Neural cell (in vitro differentiated cells): ENCODE results near the gene FSHR. TPM values are rescaled to one million over a fixed set of nuclear protein-coding genes. Genes with fewer than 3 reads are reported as not detected.

Experiments
- H2AFZ ChIP-seq: fragments of 200-600, 300-800 bp; sonication (generic), shearing (Covaris generic); 2 replicates; pipeline ENCODE4 v1.6.0; 2014; ENCODE audit warnings: low read depth, mild to moderate bottlenecking, antibody characterized with exemption, low read length, moderate library complexity
- H3F3A ChIP-seq: fragments of 200-600 bp; shearing (Covaris generic); 2 replicates; pipeline ENCODE4 v1.6.1; 2016; ENCODE audit warnings: mild to moderate bottlenecking, moderate library complexity, mixed read lengths, antibody characterized with exemption, low read length; ENCODE audit not compliant: insufficient read depth, poor library complexity, severe bottlenecking
- H3K27ac ChIP-seq: fragments of 200-600, 300-800 bp; sonication (generic), shearing (Covaris generic); 2 replicates; pipeline ENCODE4 v1.5.1; 2014; ENCODE audit warnings: mild to moderate bottlenecking, low read length, moderate library complexity
- H3K27me3 ChIP-seq: fragments of 300-800, 200-600 bp; sonication (generic), shearing (Covaris generic); 2 replicates; pipeline ENCODE4 v1.6.0; 2014; ENCODE audit warnings: mild to moderate bottlenecking, low read depth, low read length, moderate library complexity; ENCODE audit not compliant: insufficient read depth
- H3K36me3 ChIP-seq: fragments of 300-800, 200-600 bp; sonication (generic), shearing (Covaris generic); 2 replicates; pipeline ENCODE4 v1.5.1; 2014; ENCODE audit warnings: mild to moderate bottlenecking, antibody characterized with exemption, low read length, moderate library complexity; ENCODE audit not compliant: insufficient read depth
- H3K4me2 ChIP-seq: fragments of 300-800, 200-600 bp; sonication (generic), shearing (Covaris generic); 2 replicates; pipeline ENCODE4 v1.6.0; 2014; ENCODE audit warnings: mild to moderate bottlenecking, low read length
- H3K4me3 ChIP-seq: fragments of 300-800, 200-600 bp; sonication (generic), shearing (Covaris generic); 2 replicates; pipeline ENCODE4 v1.5.1; 2014; ENCODE audit warnings: mild to moderate bottlenecking, low read length, moderate library complexity
- H3K79me2 ChIP-seq: fragments of 200-600 bp; shearing (Covaris generic); replicated peaks from 2 replicates; pipeline ENCODE4 v1.6.0; 2014; ENCODE audit warnings: mild to moderate bottlenecking, low read length, moderate library complexity; ENCODE audit not compliant: insufficient read depth
- H3K9ac ChIP-seq: fragments of 300-800, 200-600 bp; sonication (generic), shearing (Covaris generic); 2 replicates; pipeline ENCODE4 v1.6.1; 2016; ENCODE audit warnings: mild to moderate bottlenecking, low read length, mixed read lengths
- H3K9me2 ChIP-seq: fragments of 200-600 bp; shearing (Covaris generic); 2 replicates; pipeline ENCODE4 v1.6.1; 2016; ENCODE audit warnings: mild to moderate bottlenecking, low read length, mixed read lengths; ENCODE audit not compliant: insufficient read depth
- H3K9me3 ChIP-seq: fragments of 200-600, 300-800 bp; sonication (generic), shearing (Covaris generic); 2 replicates; pipeline ENCODE4 v1.6.1; 2016; ENCODE audit warnings: mild to moderate bottlenecking, mixed run types, low read length, moderate library complexity, mixed read lengths
- H4K20me1 ChIP-seq: fragments of 200-600 bp; shearing (Covaris generic); 2 replicates; pipeline ENCODE4 v1.6.1; 2016; ENCODE audit warnings: mild to moderate bottlenecking, mixed run types; ENCODE audit not compliant: insufficient read depth
- CTCF ChIP-seq: fragments of 450-650 bp; IDR thresholded peaks from 2 replicates; pipeline ENCODE4 v1.5.1; 2014; ENCODE audit warnings: antibody characterized with exemption, mild to moderate bottlenecking, moderate library complexity; ENCODE audit not compliant: poor library complexity, severe bottlenecking
- EP300 ChIP-seq: fragments of 450-650 bp; conservative IDR thresholded peaks from 2 replicates; pipeline ENCODE4 v1.6.1; 2014; ENCODE audit warnings: antibody characterized with exemption, mild to moderate bottlenecking, moderate library complexity; ENCODE audit not compliant: poor library complexity, severe bottlenecking
- EZH2 ChIP-seq: fragments of 200-600, 300-800 bp; shearing (Covaris generic), sonication (generic); IDR thresholded peaks from 2 replicates; pipeline ENCODE4 v1.6.1; 2014; ENCODE audit warnings: antibody characterized with exemption, low read length, borderline replicate concordance, mild to moderate bottlenecking; ENCODE audit not compliant: insufficient read depth, poor library complexity, severe bottlenecking
- MXI1 ChIP-seq: fragments of 450-650 bp; conservative IDR thresholded peaks from 2 replicates; pipeline ENCODE4 v1.6.1; 2014; ENCODE audit warnings: antibody characterized with exemption, mild to moderate bottlenecking; ENCODE audit not compliant: poor library complexity, severe bottlenecking
- POLR2AphosphoS5 ChIP-seq: IDR thresholded peaks from 2 replicates; pipeline ENCODE4 v1.6.1; 2012
- RAD21 ChIP-seq: fragments of 450-650 bp; conservative IDR thresholded peaks from 2 replicates; pipeline ENCODE4 v1.6.1; 2014; ENCODE audit warnings: antibody characterized with exemption, mild to moderate bottlenecking, moderate library complexity
- SMC3 ChIP-seq: fragments of 450-650 bp; conservative IDR thresholded peaks from 2 replicates; pipeline ENCODE4 v1.6.1; 2014; ENCODE audit warnings: antibody characterized with exemption, mild to moderate bottlenecking, moderate library complexity; ENCODE audit not compliant: poor library complexity
- TAF1 ChIP-seq: IDR thresholded peaks from 2 replicates; pipeline ENCODE4 v1.6.1; 2012; ENCODE audit warnings: low read depth
- polyA plus RNA-seq: library from polyadenylated mRNA; depleted of rRNA; stranded (reverse); fragments of >200 nt; gene quantifications from 2 replicates; pipeline ENCODE4 v1.2.3, GENCODE V29; 2014
- TF ChIP-seq, protein P1 (sequence below): IDR thresholded peaks from 2 replicates; pipeline ENCODE4 v1.6.1; 2012; ENCODE audit warnings: borderline replicate concordance

The FSHR gene
- polyA plus RNA-seq, 1 donor from 2014 or later = not detected

DNA sequence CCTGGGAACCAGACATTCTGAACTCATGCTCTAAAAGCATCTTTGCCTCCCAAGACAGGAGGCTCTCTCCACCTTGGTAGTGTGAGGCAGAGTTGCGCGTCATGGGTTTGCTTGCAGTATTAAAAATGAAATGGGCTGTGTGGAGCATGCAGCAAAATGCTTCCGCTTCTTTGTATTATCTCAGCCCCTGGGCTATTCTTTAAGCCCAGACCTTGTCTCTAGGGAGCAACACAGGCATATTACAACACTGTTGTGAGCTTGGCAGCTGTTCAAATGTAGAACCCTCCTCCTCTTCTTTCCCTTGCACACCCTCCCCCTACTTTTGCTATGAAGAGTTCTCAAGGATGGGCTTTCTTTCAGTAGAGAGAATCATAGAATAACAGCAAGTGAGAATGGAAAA lies 213.7 kb downstream of the FSHR start:
- no peaks in the 10 kb centered on the region for H4K20me1 ChIP-seq
- H2AFZ ChIP-seq = no peak overlapping the region
- H3K9me3 ChIP-seq = no peaks in the 10 kb centered on the region
- TF ChIP-seq, protein P1, sequence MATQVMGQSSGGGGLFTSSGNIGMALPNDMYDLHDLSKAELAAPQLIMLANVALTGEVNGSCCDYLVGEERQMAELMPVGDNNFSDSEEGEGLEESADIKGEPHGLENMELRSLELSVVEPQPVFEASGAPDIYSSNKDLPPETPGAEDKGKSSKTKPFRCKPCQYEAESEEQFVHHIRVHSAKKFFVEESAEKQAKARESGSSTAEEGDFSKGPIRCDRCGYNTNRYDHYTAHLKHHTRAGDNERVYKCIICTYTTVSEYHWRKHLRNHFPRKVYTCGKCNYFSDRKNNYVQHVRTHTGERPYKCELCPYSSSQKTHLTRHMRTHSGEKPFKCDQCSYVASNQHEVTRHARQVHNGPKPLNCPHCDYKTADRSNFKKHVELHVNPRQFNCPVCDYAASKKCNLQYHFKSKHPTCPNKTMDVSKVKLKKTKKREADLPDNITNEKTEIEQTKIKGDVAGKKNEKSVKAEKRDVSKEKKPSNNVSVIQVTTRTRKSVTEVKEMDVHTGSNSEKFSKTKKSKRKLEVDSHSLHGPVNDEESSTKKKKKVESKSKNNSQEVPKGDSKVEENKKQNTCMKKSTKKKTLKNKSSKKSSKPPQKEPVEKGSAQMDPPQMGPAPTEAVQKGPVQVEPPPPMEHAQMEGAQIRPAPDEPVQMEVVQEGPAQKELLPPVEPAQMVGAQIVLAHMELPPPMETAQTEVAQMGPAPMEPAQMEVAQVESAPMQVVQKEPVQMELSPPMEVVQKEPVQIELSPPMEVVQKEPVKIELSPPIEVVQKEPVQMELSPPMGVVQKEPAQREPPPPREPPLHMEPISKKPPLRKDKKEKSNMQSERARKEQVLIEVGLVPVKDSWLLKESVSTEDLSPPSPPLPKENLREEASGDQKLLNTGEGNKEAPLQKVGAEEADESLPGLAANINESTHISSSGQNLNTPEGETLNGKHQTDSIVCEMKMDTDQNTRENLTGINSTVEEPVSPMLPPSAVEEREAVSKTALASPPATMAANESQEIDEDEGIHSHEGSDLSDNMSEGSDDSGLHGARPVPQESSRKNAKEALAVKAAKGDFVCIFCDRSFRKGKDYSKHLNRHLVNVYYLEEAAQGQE = no peak
- TF ChIP-seq TAF1 = no peak
- TF ChIP-seq RAD21 = no peak
- TF ChIP-seq MXI1 = no peak
- TF ChIP-seq SMC3 = no peak
- no peak for TF ChIP-seq CTCF
- no peak for TF ChIP-seq EZH2
- no peak for TF ChIP-seq POLR2AphosphoS5
- no peak for TF ChIP-seq EP300
- no peaks in the 10 kb centered on the region for H3F3A ChIP-seq
- no peak overlapping the region for H3K9ac ChIP-seq
- H3K27ac ChIP-seq = no peak overlapping the region
- H3K9me2 ChIP-seq = no peaks in the 10 kb centered on the region
- no peaks in the 10 kb centered on the region for H3K79me2 ChIP-seq
- H3K27me3 ChIP-seq = no peaks in the 10 kb centered on the region
- H3K4me3 ChIP-seq = no peak overlapping the region
- H3K4me2 ChIP-seq = no peak overlapping the region
- no peaks in the 10 kb centered on the region for H3K36me3 ChIP-seq

DNA sequence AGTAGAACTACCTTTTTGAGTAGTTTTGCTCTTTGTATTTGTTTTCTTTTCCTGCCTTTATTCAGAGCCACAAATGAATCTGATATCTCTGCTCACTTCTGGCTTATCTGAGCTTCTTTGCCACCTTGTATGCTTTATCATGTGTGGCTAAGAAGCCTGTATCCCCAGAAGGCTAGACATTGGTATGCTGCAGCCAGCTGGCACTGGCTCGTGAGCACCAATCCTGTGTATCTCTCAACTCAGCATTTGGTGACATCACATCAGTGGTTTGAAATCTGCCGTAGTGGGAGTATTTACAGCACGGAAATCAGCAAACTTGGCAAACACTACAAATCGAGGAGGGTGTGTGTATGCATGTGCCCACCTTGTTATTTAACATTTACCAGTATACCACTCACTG lies 215.1 kb downstream of the FSHR start:
- Histone ChIP-seq H3K27me3 (no peaks in the 10 kb centered on the region), H4K20me1 (no peaks in the 10 kb centered on the region), H3K9me2 (no peaks in the 10 kb centered on the region), H3K79me2 (no peaks in the 10 kb centered on the region), H2AFZ (no peak overlapping the region), H3K4me3 (no peak overlapping the region), H3K36me3 (no peaks in the 10 kb centered on the region), H3K4me2 (no peak overlapping the region), H3K27ac (no peak overlapping the region), H3K9me3 (no peaks in the 10 kb centered on the region), H3F3A (no peaks in the 10 kb centered on the region), H3K9ac (no peak overlapping the region)
- TF ChIP-seq POLR2AphosphoS5 = no peak
- no peak for TF ChIP-seq TAF1
- no peak for TF ChIP-seq SMC3
- TF ChIP-seq, protein P1 = no peak
- no peak for TF ChIP-seq MXI1
- TF ChIP-seq EP300 = no peak
- TF ChIP-seq EZH2 = no peak
- TF ChIP-seq CTCF = no peak
- TF ChIP-seq RAD21 = no peak
